DMS 273 treated with DMSO at 0.1 percent for 48 hours (cell line): ENCODE data around the gene GJA10.

Experiments used
- DNase-seq: peaks from one replicate; lab custom pipeline; 2025; lab: John Stamatoyannopoulos, UW

The GJA10 gene

DNA sequence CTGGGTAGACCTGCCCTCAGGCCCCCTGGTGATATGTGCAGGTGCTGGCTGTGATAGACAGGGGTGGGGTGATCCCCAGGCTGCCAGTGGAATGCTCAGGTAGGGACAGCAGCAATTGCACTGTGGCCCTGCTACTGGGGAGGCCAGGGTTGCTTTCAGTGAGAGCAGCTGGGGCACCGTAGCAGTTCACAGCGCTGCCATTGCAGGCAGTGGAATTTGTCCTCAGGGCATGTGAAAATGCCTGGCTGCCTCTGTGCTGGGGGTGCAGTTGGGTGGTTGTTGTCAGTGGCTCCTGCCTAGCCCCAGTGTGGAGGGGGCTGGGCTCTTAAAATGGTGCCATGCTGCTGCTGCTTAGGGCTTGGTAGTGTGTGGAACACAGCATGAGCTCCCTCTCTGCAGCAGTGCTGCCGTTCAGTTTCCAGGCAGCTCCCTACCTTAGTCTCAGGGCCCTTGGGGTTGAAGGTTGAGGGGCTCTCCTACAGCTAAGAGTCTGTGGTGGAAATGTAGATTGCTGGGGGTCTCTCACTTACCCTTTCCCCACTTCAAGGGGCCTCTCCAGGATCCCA, 23.6 kb downstream of the GJA10 start:
- no peak for DNase-seq

DNA sequence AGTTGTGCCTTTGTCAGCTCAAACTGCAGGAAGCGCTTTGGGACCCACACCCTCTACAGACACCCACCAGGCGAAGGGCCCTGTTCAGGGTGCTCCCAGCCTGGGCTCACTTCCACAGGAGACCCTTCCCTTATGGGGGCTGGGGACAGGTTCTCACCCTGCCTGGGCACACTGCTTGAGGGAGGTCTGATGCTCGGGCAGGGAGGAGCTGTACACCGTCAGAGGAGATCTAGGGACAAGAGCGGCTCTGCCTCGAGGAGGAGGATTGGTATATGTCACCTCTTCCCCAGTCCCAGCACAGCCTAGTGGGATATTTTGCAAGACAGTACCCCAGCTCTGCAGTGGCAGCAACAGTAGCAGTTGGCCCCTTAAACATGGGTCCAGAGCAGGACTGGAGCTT, 26.9 kb downstream of the GJA10 start:
- DNase-seq, result no peak

DNA sequence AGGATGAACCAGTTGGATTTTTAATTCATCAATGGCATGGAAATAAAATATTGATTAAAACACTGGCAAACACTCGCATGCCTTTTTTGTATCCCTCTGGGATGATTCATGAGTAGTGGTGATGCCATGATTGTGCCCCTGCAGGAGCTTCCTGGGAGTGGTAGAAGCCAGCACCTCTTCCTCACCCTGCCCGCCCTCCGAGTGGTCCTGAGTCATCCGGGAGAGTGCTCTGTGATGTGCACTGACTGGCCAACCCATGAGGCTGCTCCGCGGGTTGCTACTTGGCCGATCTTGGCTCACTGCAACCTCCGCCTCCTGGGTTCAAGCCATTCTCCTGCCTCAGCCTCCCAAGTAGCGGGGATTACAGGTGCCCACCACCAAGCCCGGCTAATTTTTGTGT, 27.4 kb downstream of the GJA10 start:
- no peak for DNase-seq

DNA sequence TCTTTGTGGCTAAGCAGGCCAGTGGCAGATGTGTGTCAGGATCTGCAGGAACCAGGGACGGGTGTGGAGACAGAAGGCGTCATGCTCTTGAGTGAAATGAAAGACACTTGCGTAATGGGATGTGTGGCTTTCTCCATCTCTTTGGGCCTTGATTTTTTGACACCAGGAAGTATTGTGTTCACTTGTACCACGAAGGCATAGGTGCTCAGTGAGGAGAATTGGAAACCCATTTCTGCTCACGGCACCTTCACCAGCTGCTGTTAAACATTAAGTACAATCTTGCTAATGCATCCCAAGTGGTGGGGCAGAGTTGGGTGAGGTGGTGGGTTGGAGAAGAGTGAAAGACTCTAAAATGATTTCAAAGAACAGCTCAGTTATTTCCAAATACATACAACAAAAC, 30.0 kb downstream of the GJA10 start:
- no peak for DNase-seq

DNA sequence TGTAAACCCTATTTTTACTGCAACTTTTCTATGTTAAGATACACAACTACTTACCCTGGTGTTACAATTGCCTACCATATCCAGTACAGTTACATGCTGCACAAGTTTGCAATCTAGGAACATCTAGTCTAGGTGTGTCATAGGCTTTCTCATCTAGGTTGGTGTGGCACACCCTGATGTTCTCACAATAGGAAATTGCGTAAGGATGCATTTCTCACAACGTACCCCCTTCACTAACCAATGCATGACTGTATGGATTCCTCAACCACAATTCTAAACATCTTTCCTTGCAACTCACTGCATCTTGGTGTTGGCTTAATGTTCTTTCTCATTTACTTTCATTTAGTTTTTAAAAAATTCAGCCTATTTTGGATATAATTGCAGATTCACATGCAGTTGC, 31.6 kb downstream of the GJA10 start:
- DNase-seq, result no peak

DNA sequence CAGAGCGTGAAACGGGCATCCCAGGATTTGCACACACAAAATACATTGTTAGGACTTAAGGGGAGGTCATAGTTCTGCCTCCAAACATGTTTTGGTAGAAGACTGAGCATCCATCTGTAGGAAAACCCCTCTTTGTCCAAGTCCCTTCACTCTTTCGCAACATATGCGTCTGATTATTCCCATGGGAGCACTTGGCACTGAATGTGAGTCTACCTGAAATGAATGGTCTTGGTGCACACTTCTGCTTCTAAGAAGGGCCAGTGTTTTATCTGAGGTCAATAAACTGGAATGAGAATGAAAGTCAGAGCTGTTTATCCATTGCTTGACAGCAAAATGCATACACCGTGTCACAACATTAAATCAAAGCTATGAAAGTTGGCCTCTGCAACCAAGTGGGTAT, 33.0 kb downstream of the GJA10 start:
- DNase-seq, result no peak

DNA sequence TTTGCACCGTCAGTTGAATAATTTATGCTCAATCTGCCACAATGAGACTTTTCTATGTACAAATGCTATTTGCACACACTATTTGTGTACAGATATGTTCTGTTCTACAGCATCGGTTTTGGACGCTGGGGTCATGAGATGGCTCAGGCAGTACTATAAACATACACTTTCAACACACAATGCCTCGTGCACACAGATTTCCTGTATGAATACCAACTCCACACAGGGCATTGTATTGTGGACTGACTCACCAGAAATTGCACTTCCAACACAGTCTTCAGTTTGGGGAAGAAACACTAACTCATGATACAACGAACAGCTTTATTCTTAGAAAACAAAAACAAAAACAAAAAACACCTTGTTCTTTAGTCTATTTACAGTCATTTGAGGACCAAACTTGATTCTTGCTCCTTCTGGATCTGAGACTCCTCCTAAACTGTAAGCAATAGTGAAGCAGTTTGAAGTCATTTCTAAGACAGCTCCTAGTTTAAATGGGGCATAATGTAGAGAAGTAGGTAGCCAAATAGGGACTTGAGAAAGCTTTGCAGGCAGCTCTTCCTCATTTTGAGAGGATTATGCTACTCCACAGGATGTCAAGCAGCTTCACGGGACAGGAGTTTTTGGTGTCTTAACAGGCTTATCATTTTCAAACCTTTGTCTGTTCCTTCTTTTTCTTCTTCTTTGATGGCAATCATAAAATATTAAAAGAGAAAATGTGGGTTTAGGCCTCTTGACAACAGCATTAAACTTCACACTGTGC, 33.7 kb downstream of the GJA10 start:
- no peak for DNase-seq

DNA sequence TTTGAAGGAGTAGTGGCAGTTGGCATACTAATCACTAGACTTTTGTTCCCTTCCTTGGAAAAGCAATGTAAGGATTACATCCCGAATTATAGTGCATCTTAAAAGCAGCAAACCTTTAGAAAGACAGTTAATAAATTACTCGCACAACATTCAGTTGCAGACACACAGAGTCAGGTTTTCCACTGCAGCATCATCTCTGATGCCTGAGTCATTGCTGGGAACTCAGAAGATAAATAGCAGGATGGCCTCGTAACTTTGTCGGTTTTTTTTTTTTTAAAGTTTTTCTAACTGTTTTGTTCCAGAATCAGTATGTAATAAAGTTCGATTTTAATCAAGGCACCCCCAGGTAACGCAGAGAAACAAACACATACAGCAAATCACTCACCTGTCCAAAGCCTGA, 34.3 kb downstream of the GJA10 start:
- no peak for DNase-seq

DNA sequence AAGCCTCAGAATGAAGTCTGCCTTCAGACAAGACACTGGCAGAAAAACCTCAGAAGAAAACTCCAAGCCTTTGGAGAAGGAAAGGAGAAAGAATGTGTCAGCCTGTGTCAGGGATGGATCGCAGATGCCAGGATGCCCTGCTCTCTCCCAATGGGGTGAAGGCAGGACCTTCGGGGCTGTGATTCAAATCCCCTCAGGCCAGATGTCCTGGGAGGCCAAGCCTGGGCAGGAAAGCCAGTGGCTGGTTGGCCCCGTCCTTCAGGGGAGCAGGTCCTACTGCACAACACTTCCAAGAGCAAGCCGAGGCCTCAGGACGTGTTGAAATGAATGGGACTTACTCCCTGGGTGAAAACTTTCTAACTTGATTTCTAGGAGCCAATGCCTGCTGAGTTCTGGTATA, 36.5 kb downstream of the GJA10 start:
- no peak for DNase-seq

DNA sequence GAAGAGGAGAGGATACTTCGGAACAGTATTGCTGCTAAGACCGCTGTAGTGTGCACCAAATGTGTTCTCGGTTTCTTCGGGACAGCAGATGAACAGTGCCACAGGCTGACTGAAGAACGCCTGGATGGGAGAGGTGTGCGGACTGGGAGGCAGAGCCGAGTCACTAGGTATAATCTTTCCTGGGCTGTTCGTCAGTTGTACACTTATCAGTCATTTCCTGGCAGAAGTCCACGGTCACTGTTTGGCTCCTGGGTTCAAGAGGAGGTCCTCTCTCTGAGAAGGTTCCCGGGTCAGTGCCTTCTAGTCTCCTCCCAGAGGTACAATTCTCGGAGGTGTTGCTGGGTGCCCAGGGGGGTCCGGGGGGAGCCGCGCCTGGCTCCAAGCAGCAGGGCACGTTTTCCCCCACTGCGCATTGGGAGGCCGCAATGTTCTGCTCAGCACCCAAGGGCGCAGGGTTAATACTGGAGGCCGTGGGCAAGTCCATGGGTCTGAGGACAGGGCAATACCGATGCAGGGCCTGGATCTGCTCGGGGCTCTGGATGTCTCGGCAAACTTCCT, 38.1 kb downstream of the GJA10 start:
- DNase-seq, result no peak

DNA sequence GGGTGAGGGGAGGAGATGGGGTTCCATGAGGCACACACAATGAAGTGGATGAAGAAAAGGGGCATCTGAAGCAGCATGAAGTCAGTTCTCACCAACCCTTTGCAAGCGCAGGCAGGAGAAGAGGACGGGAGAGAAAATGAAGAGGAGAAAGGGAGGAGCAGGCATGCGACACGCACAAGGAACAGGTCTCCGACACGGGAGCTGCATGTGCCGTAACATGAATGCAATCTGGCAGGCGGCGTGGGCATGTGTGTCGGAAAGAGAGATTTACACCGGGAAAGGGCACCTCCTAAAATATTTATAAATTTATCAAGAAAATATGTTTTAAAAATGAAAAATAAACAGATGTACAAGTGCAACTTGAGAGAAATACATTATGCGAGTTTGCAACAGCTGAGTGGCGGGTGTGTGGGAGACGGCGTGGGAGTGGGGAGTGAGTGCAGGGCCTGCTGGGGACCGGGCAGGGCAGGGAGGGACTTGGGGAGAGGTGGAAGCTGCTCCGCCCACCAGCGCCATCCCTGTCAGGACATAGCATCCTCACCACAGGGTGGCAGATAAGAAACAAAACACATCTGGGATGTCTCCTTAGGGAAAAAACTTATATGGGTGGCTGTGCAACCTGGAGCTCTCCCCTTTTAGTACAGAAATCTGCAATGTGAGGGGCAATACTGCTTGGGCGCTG, 40.6 kb downstream of the GJA10 start:
- no peak for DNase-seq

DNA sequence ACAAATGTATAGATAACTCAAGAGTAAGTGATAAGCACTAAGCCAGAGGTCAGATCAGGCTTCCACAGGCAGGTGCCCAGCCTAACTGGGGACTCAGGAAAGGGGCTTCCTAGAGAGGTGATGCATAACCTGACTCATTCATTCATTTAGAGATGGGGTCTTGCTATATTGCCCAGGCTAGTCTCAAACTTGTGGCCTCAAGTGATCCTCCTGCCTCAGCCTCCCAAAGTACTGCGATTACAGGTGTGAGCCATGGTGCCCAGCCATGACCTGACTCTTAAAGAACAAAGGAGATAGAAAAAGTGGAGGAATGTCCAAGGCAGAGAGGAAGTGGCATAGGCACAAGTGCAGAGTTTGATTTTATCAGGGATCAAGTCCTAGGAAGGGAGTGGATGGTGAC, 41.9 kb downstream of the GJA10 start:
- DNase-seq, result no peak

DNA sequence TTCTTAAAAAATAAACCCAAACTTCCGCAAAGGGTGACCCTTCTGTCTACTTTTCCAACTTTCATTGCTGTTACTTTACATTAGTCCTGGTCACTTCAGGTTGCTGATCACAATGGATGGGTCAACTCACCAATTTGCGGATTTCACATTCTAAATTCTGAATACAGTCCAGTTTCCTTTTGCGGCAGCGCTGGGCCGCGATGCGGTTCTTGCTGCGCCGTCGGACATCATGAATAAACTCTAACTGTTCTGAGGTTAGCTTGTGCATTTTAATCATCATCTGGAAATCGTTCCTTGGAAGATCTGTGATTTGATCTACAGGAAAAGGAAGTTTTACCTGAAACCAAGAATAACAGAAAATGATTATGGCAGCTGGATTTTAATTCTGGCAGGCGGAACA, 43.7 kb downstream of the GJA10 start:
- DNase-seq, result no peak

DNA sequence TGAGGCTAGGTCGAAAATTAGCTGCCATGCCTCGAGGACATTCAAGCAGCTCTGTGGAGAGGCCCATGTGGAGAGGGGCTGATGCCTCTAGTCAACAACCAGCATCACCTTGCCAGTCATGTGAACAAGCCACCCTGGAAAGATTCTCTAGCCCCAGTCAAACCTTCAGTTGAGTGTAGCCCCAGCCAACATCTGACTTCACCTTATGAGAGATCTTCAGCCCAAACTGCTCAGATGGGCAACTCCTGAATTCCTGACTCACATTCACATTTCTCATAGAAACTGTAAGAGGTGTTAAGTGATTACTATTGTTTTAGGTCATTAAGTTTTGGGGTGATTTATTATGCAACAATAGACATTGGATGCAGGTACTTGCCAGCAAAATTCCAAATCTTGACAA, 44.9 kb downstream of the GJA10 start:
- DNase-seq, result no peak

DNA sequence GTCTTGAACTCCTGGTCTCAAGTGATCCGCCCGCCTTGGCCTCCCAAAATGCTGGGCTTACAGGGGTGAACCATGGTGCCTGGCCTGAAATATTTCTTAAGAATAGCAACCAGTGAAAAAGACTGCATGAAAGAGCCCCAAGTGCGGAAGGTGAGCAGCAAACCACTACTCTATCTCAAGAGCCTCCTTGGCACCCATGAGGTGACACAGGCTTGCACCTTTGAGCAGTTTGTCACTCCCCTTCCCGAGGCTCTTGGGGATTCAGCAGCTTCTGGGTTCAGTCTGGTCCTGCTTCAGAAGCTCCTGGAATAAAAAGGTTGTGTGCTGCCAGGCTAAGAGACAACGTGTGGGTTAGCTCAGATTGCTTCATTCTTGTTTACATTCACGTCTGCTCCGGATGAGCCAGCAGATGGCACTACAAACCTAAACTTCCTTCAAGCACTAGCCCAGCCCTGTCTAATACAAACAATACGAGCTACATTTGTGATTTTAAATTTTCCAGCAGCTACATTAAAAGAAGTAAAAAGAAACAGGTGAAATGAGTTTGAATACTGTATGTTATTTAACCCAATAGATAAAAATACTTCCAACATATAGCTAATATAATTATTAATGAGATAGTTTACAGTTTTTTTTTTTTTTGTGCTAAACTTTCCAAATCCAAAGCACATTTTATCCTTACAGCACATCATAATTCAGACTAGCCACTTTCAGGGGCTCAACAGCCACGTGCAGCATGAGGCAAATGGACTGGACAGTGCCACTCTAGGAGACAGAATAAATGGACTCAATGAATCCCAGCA, 46.2 kb downstream of the GJA10 start:
- peak; percentile 66 for DNase-seq

DNA sequence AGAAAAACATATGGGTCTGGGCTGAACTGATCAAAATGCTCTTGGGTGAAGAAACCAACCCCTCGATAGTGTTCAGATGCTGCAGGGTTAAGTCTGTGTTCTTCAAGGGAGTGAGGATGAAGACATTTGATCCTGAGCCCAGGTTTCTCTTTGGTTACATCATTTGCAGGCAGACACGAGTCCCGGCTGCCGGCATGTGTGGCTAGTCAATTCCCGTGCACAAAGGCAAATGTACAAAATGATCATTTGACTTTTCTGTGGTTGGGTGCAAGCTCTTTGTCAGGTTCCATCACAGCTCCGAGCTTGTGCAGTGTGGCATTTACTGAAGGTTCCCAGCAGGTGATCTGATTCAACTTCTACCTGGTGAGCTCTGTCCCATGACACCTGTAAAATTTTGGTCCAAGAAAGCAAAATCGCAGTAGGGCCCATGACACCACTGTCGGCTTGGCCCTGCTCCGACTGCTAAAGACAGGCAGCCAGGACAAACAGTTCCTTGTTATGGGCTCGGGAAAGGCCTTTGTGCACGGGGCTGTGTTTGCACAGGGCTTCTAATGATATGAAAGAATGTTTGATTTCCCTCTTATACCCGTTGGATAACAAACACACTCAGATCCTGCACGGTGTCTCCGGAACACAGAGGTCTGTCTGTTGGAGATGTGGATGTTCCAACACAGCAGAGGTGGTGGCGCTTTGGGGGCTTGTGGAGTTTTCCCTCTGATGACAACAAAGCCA, 46.9 kb downstream of the GJA10 start:
- DNase-seq, result no peak

DNA sequence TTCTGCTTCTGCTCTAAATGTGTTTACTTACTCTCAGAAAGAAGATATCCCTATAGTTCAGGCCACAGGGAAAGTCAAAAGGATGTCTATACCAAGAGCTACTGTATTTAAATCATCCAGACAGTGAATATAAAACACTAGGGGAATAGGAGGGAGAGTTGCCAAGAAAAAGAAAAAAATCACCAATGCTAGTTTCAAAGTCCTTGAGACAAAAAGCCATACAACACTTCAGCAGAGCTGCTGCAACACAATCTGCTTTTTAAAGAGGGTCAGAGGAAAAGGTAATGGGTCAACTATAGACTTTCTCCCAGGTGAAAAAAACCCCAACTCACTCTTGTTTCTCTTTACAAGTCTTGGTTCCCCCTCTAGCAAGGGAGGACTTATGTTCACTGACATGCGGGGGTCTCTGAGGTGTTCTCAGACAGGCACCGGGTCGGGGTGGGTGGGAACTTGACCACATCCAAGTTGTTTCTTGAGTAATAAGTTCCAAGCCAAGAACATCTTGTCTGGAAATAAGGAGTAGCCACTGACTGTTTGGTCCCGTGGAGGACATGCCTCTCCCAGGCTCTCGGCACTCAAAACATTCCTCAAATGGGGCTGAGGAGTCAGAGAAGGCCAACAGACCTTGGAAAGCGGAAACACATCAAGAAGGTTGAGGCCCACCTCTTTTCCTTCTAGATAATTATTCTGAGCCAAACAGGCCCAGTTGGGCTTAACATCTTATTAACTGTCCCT, 47.7 kb downstream of the GJA10 start:
- DNase-seq, result no peak

DNA sequence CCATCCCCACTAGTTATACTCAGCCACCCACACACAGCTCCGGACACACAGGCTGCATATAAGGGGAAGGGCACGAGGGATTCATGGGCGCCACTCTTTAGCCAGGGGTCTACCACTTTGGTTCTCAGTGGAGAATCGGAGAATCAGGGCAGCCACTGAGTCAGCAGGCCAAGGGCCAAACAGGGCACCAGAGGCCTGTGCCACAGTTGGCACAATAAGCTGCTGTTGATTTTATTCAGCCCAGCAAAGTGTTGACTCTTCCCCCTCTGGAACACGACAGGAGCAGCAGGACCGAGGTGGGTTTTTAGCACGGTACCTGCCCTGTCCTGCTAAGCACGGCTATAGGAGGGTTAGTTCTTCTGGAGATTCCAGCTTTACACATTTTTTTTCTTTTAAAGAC, 48.3 kb downstream of the GJA10 start:
- DNase-seq, result no peak

DNA sequence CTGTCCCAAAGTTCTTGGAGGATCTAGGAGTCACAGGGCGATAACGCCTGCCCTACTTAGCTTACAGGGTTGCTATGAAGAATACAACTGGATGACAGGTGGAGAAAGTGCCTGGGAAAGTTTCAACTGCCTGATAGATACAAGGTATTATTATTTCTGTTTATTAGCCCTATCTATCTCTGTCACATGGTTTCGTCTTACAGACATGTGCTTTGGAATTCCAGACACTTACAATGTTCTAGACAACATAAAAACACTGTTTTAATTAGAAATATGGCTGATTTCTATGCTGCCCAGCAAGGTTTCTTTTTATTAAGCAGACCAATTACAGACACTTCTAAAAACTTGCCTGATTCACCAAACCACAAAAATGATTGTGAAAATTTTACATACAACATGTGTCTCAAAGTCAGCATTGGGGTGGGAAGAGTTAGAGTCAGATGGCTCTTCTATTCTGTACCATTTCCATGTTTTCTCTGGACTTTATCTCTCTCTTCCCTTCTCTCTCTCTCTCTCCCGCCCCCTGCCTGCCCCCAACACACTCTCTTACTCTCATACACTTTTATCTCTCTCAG, 50.0 kb downstream of the GJA10 start:
- DNase-seq, result no peak

DNA sequence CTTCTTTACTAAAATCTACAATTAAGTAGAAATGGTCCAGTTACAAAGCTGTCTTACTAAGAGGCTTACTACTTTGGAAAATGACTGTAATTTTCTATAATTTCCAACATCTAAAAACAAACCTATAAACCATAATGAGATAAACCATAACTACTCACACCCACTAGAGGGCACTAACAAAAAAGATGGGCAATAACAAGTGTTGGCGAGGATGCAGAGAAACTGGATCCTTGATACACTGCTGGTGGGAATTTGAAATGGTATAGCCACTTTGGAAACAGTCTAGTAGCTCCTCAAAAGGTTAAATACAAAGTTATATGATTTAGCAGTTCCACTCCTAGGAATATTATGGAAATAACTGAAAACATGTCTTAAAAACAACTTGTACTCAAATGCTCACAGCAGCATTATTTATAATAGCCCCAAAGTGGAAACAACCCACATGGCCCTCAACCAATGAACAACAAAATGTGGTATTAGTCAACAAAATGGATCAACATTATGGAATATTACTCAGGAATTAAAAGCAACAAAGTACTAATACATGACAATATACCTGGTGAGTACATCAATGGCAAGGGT, 50.6 kb downstream of the GJA10 start:
- no peak for DNase-seq
